Loucy (cell line): ENCODE data around the gene FMN2.

Experiments used
- EZH2phosphoT487 ChIP-seq: fragments of 200-600 bp; IDR thresholded peaks from 2 replicates; pipeline ENCODE4 v1.6.1; 2018; ENCODE audit warnings: antibody characterized with exemption, mild to moderate bottlenecking, moderate library complexity, borderline replicate concordance
- TF ChIP-seq, protein P1 (sequence below): fragments of 200-600 bp; sonication (generic); conservative IDR thresholded peaks from 2 replicates; pipeline ENCODE4 v1.5.1; 2014; ENCODE audit warnings: mild to moderate bottlenecking, antibody characterized with exemption, low read length

DNA sequence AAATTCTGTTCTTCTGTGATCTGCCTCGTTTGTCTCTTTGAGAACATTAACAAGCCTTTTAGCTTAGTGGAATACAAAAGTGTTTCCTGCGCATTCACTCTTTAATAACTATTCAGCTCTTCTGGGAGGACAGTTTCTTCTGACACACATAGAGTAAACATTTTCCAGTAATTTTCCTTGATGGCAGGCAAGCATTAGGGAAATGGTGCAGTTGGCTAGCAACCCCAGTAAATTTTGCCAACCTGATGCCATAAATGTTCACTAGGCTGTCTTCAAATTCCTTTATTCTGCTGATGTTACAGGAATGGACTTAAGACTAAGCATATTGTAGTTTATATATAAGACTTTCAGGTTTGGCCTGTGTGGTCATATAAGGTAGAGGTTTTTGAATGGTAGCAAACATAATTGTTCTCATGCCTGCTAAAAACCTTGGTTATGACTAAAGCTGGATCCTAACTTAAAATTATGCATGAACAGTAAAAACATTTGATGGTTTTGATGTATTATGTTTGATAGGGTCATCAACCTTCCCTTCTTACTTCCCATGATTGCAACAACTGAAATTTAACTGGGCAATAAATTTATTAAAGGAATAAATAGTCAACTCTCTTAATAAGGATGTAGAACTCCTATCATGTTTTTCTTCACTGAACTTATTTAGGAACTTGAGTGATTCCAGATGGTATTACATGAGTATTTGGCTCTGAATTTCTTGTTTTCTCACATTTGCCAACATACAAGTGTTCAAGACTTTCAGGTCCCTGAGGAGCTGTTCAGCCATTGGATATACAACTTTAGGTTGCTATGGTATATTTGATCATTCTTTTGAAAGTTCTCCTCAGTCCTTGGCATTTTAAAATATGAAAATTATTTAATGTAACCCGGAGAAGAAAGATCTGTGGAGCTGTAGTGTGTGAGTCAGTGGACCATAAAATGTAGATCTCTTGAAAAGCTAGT, 223.4 kb downstream of the FMN2 start:
- TF ChIP-seq, protein P1, sequence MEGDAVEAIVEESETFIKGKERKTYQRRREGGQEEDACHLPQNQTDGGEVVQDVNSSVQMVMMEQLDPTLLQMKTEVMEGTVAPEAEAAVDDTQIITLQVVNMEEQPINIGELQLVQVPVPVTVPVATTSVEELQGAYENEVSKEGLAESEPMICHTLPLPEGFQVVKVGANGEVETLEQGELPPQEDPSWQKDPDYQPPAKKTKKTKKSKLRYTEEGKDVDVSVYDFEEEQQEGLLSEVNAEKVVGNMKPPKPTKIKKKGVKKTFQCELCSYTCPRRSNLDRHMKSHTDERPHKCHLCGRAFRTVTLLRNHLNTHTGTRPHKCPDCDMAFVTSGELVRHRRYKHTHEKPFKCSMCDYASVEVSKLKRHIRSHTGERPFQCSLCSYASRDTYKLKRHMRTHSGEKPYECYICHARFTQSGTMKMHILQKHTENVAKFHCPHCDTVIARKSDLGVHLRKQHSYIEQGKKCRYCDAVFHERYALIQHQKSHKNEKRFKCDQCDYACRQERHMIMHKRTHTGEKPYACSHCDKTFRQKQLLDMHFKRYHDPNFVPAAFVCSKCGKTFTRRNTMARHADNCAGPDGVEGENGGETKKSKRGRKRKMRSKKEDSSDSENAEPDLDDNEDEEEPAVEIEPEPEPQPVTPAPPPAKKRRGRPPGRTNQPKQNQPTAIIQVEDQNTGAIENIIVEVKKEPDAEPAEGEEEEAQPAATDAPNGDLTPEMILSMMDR = no peak
- TF ChIP-seq EZH2phosphoT487 = no peak
